ENCODE data around the gene PRKRIP1.
A peak's percentile ranks its signal among the peaks of the same experiment; 100 is the strongest.

Gene PRKRIP1

DNA sequence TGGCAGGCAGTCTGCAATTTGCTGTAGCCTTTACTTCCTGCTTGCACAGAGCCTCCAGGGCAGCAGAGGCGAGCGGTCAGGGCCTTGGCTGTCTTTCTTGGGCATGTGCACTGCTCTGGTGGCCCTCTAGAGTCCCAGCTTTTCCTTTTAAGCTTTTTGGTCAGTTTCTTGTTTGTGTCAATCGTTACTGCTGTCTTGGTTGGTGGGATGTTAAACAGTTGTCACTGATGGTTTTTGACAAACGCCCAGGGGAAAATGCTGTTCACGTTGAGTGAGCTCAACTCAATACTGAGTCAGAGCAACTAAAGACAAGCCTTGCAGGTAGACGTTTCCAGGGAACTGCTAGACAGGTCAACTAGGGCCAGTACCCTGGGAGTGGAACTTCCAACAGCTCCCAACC lies 14.0 kb downstream of the PRKRIP1 start:
- no peak overlapping the region for H3K4me3 ChIP-seq (ENCODE audit: low read depth, low read length)
- TF ChIP-seq, protein P1, sequence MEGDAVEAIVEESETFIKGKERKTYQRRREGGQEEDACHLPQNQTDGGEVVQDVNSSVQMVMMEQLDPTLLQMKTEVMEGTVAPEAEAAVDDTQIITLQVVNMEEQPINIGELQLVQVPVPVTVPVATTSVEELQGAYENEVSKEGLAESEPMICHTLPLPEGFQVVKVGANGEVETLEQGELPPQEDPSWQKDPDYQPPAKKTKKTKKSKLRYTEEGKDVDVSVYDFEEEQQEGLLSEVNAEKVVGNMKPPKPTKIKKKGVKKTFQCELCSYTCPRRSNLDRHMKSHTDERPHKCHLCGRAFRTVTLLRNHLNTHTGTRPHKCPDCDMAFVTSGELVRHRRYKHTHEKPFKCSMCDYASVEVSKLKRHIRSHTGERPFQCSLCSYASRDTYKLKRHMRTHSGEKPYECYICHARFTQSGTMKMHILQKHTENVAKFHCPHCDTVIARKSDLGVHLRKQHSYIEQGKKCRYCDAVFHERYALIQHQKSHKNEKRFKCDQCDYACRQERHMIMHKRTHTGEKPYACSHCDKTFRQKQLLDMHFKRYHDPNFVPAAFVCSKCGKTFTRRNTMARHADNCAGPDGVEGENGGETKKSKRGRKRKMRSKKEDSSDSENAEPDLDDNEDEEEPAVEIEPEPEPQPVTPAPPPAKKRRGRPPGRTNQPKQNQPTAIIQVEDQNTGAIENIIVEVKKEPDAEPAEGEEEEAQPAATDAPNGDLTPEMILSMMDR (IDR thresholded peaks at IDR 0.05; ENCODE audit: low read depth, low read length): no peak

GRCh38 chr7:102410918-102411317 lies 14.8 kb downstream of the PRKRIP1 start:
- TF ChIP-seq, protein P1 (IDR thresholded peaks at IDR 0.05; ENCODE audit: low read depth, low read length): no peak

DNA sequence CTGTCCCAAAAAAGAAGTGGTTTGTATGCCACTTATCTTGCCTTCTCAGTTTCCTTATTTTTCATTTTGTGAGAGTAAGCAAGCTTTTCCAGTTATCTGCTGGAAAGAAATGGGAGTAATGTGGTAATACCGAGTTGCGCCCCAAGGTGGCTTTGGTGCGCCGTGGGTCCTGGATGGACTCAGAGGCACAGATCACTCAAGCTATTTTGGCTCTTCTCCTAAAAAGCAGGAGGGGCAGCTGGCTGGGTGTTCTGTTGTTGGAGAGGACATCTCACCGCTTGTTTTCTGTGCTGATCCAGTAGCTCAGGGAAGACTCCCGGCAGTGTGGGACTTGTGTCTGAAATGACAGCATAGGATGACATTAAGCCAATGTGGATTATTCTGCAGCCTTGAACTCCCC lies 16.4 kb downstream of the PRKRIP1 start:
- H3K4me3 ChIP-seq (ENCODE audit: low read depth, low read length): no peak overlapping the region
- TF ChIP-seq, protein P1 (IDR thresholded peaks at IDR 0.05; ENCODE audit: low read depth, low read length): 0 out of 2 replicates have a peak, but pooled peaks have one; percentile 10

More at GRCh38 chr7:102410918-102411317, 14.8 kb downstream of the PRKRIP1 start:
- H3K4me3 ChIP-seq (ENCODE audit: low read depth, low read length): no peak overlapping the region

DNA sequence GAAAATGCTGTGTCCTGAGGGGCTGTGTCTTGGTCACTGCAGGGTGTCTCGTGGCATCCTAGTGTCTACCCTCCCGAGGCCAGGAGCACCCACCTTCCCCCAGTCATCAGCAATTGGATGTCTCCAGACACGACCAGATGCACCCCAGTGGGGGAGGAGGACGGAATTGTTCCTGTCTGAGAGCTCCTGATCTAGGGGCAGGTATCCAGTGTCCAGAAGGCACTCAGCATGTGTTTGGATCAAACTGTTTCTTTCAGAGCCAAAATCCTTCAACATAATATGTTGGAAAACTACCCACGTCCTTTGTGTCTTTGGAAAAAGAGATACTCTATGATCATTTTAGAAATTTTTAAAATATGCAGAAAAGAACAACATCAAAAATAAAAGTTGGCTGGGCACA lies 16.9 kb downstream of the PRKRIP1 start:
- TF ChIP-seq, protein P1 (IDR thresholded peaks at IDR 0.05; ENCODE audit: low read depth, low read length): no peak

DNA sequence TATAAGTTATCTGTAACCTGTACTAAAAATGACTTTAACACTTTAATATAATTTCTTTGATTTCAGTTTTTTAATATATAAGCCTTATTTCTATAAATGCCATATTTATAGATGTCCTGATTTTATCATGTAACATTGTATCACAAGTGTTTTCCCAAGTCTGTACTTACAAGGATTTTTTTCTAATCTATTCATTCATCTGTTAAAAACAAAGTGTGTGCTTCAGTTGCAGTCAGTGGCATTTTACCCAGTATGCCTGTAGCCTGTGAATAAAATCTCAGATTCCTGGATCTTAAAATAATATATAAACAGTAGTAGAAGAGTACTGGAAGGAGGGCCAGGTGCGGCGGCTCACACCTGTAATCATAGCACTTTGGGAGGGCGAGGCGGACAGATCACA lies 17.4 kb downstream of the PRKRIP1 start:
- TF ChIP-seq, protein P1 (IDR thresholded peaks at IDR 0.05; ENCODE audit: low read depth, low read length): no peak

More for the DNA sequence above, 16.9 kb downstream of the PRKRIP1 start:
- no peak overlapping the region for H3K4me3 ChIP-seq (ENCODE audit: low read depth, low read length)

GRCh38 chr7:102415685-102416225 lies 19.6 kb downstream of the PRKRIP1 start:
- H3K4me3 ChIP-seq (ENCODE audit: low read depth, low read length): no peak overlapping the region
- TF ChIP-seq, protein P1 (IDR thresholded peaks at IDR 0.05; ENCODE audit: low read depth, low read length): no peak

More for the DNA sequence above, 17.4 kb downstream of the PRKRIP1 start:
- H3K4me3 ChIP-seq (ENCODE audit: low read depth, low read length): no peak overlapping the region

GRCh38 chr7:102416406-102416805 lies 20.2 kb downstream of the PRKRIP1 start:
- TF ChIP-seq, protein P1 (IDR thresholded peaks at IDR 0.05; ENCODE audit: low read depth, low read length): no peak
- H3K4me3 ChIP-seq (ENCODE audit: low read depth, low read length): no peak overlapping the region

Measured in WI38 (cell line).